Gastroesophageal sphincter (tissue), 4 donors: Measurements from ENCODE around the gene TOM1L2. TPM values are rescaled to one million over a fixed set of nuclear protein-coding genes. Genes with fewer than 3 reads are reported as not detected.
"Not testable (repeated sequence)": the region's sequence is repeated elsewhere in the genome, so short reads cannot be mapped to it uniquely, and the experiment has no call there.

Source experiments
- ATAC-seq: fragments of 150-250 bp; one replicate; pipeline ENCODE4 v1.9.1; 2016; ENCODE audit warnings: mild to moderate bottlenecking, moderate library complexity
- H3K27ac ChIP-seq, 4 donors: fragments of 200-600 bp; sonication (generic) in 3 of 4; 1 replicate in 3 of 4; 2 replicates in 1 of 4; pipeline ENCODE4 v1.5.1; 2016 to 2019
- H3K27me3 ChIP-seq: fragments of 200-600 bp; sonication (generic); one replicate; pipeline ENCODE4 v1.5.1; 2019
- H3K36me3 ChIP-seq, 2 donors: fragments of 200-600 bp; sonication (generic); one replicate each; pipeline ENCODE4 v1.5.1; 2019; ENCODE audit warnings: control low read depth in 1 of 2
- H3K4me1 ChIP-seq, 3 donors: fragments of 200-600 bp; sonication (generic); 1 replicate in 2 of 3; 2 replicates in 1 of 3; pipeline ENCODE4 v1.5.1; 2016 to 2019; ENCODE audit warnings: control low read depth in 2 of 3
- H3K4me3 ChIP-seq, 2 donors: fragments of 200-600 bp; sonication (generic); one replicate each; pipeline ENCODE4 v1.5.1; 2019; ENCODE audit warnings: mild to moderate bottlenecking in 1 of 2, moderate library complexity in 1 of 2
- H3K9me3 ChIP-seq, 3 donors: fragments of 200-600 bp; sonication (generic); one replicate each; pipeline ENCODE4 v1.5.1; 2017 to 2019; ENCODE audit warnings: control low read depth in 2 of 3
- CTCF ChIP-seq, 4 experiments: fragments of 200-600 bp in 2 of 4; fragments of 450-650 bp in 2 of 4; sonication (generic) in 1 of 4; IDR thresholded peaks; one replicate each; pipeline ENCODE4 v1.5.1; 2017 to 2019; ENCODE audit warnings: antibody characterized with exemption in 4 of 4, mild to moderate bottlenecking in 2 of 4, moderate library complexity in 2 of 4
- EP300 ChIP-seq: sonication (generic); formaldehyde crosslinking; IDR thresholded peaks from one replicate; pipeline ENCODE4 v1.6.1; 2017; ENCODE audit warnings: antibody characterized with exemption, mild to moderate bottlenecking
- POLR2A ChIP-seq, 2 donors: fragments of 450-650 bp; IDR thresholded peaks; one replicate each; pipeline ENCODE4 v1.6.1; 2017; ENCODE audit warnings: antibody characterized with exemption in 2 of 2, mild to moderate bottlenecking in 2 of 2, moderate library complexity in 1 of 2
- POLR2AphosphoS5 ChIP-seq: sonication (generic); formaldehyde crosslinking; IDR thresholded peaks from one replicate; pipeline ENCODE4 v1.6.1; 2017; ENCODE audit warnings: antibody characterized with exemption
- WGBS, 2 donors: methylation state at CpG; one replicate each; pipeline ENCODE4 v1.1.5; 2018; ENCODE audit warnings: low coverage in 1 of 2; 5-methylcytosine and 5-hydroxymethylcytosine counted together
- total RNA-seq, 4 donors: library from RNA; depleted of rRNA; stranded (reverse); fragments of >200 nt; gene quantifications; one replicate each; pipeline ENCODE4 v1.1.0, GENCODE V29; 2016

Gene TOM1L2
- total RNA-seq, 4 donors from 2014 or later: 49.6 to 88.9 (median 74.8) TPM

GRCh38 chr17:17999364-18000029 is 27.3 kb upstream of the TOM1L2 start:
- Histone ChIP-seq H3K27me3 (no peaks in the 10 kb centered on the region), H3K9me3 (no peaks in the 10 kb centered on the region), H3K27ac (no peak overlapping the region), H3K4me1 (no peaks in the 10 kb centered on the region), H3K4me3 (no peak overlapping the region), H3K36me3 (no peaks in the 10 kb centered on the region)
- WGBS, 2 donors: 80 to 92% methylated on average over 7 of the region's 9 CpGs
- ATAC-seq: no peak
- TF ChIP-seq EP300 (no peak), CTCF (IDR thresholded peaks at IDR 0.05) (no peak), POLR2AphosphoS5 (no peak), POLR2A (IDR thresholded peaks at IDR 0.05) (no peak)

DNA sequence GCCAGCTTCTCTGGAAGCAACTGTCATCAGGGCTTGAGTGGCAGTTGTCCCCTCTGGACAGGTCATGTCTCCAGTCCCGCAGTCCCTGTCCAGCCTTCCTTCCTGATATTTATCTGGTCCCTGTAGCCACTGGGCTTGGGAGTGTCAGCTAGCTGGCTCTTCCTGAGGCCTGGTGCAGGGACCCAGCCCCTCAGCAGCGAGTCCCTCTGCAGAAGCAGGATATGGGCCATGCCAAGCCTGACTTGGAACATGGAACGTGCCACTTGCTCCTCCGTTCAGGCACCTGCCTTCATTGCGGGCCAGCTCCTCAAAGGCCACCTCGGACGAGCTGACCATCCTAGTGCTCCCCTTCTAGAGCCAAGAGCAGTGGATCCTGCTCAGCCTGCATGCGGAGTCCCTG is 26.7 kb upstream of the TOM1L2 start:
- no peak for ATAC-seq
- Histone ChIP-seq H3K4me1 (no peaks in the 10 kb centered on the region), H3K4me3 (no peak overlapping the region), H3K27me3 (no peaks in the 10 kb centered on the region), H3K36me3 (no peaks in the 10 kb centered on the region), H3K27ac (no peak overlapping the region), H3K9me3 (no peaks in the 10 kb centered on the region)
- TF ChIP-seq POLR2A (IDR thresholded peaks at IDR 0.05): no peak
- TF ChIP-seq POLR2AphosphoS5: no peak
- no peak for TF ChIP-seq CTCF (IDR thresholded peaks at IDR 0.05)
- no peak for TF ChIP-seq EP300
- WGBS, 2 donors: 100% methylated on average over 1 of the region's 8 CpGs

DNA sequence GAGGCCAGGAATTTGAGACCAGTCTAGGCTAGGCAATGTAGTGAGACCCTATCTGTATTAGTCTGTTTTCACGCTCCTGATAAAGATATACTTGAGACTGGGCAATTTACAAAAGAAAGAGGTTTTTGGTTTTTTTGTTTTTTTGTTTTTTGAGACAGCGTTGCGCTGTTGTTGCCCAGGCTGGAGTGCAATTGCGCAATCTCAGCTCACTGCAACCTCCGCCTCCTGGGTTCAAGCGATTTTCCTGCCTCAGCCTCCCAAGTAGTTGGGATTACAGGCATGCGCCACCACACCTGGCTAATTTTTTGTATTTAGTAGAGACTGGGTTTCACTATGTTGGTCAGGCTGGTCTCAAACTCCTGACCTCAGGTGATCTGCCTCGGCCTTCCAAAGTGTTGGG is 23.7 kb upstream of the TOM1L2 start:
- 94 to 100% methylated on average over 6 to 7 of the region's 8 CpGs for WGBS, 2 donors
- not testable (repeated sequence) for H3K4me3 ChIP-seq

GRCh38 chr17:17994271-17995069 is 22.3 kb upstream of the TOM1L2 start:
- TF ChIP-seq POLR2A (IDR thresholded peaks at IDR 0.05): no peak
- no peak for TF ChIP-seq CTCF (IDR thresholded peaks at IDR 0.05)
- TF ChIP-seq POLR2AphosphoS5: no peak
- ATAC-seq: no peak
- Histone ChIP-seq H3K27ac (no peak overlapping the region), H3K4me1 (no peaks in the 10 kb centered on the region), H3K36me3 (peaks cover 0 to under 1% of the 10 kb centered on the region in 2 donors), H3K4me3 (no peak overlapping the region), H3K9me3 (no peaks in the 10 kb centered on the region), H3K27me3 (no peaks in the 10 kb centered on the region)
- 70 to 80% methylated on average over 1 to 5 of the region's 18 CpGs for WGBS, 2 donors

More for the DNA sequence above, 23.7 kb upstream of the TOM1L2 start:
- H3K27ac ChIP-seq, H3K27me3 ChIP-seq, ATAC-seq, H3K9me3 ChIP-seq, H3K36me3 ChIP-seq, H3K4me1 ChIP-seq: not testable (repeated sequence)

- no peak overlapping the region for H3K4me3 ChIP-seq
- 83 to 100% methylated on average over 2 to 7 of the region's 12 CpGs for WGBS, 2 donors
- H3K27me3 ChIP-seq: no peaks in the 10 kb centered on the region
- ATAC-seq: no peak
- TF ChIP-seq CTCF (IDR thresholded peaks at IDR 0.05) (no peak), EP300 (no peak), POLR2AphosphoS5 (no peak), POLR2A (IDR thresholded peaks at IDR 0.05) (no peak)
- peaks cover 0 to 6% of the 10 kb centered on the region in 2 donors for H3K36me3 ChIP-seq
- H3K9me3 ChIP-seq: no peaks in the 10 kb centered on the region
- no peaks in the 10 kb centered on the region for H3K4me1 ChIP-seq
- no peak overlapping the region for H3K27ac ChIP-seq
Observed at GRCh38 chr17:17993852-17994251, 21.7 kb upstream of the TOM1L2 start.
